ENCODE measurements around the gene SRPK2.

SRPK2 gene

GRCh38 chr7:105131890-105132289 lies 256.8 kb downstream of the SRPK2 start:
- H3K9ac ChIP-seq: no peak overlapping the region
- no peaks in the 10 kb centered on the region for H3K36me3 ChIP-seq (ENCODE audit: control insufficient read depth, insufficient read depth, low read length)
- no peak overlapping the region for H2AFZ ChIP-seq
- H3K4me3 ChIP-seq (ENCODE audit: low read depth, low read length): no peak overlapping the region
- no peaks in the 10 kb centered on the region for H3K27me3 ChIP-seq (ENCODE audit: control insufficient read depth, insufficient read depth, low read length)
- no peak overlapping the region for H3K4me2 ChIP-seq (ENCODE audit: low read length)
- no peak for TF ChIP-seq CTCF (IDR thresholded peaks at IDR 0.05)
- no peaks in the 10 kb centered on the region for H3K9me3 ChIP-seq (ENCODE audit: control insufficient read depth, low read length)
- H3K4me1 ChIP-seq: peaks cover 9% of the 10 kb centered on the region
- peaks cover 13% of the 10 kb centered on the region for H3K79me2 ChIP-seq
- H3K27ac ChIP-seq: no peak overlapping the region

- H2AFZ ChIP-seq: no peak overlapping the region
- peak overlapping the region; percentile 13 for H3K27ac ChIP-seq
- H3K27me3 ChIP-seq (ENCODE audit: control insufficient read depth, insufficient read depth, low read length): no peaks in the 10 kb centered on the region
- no peak overlapping the region for H3K4me3 ChIP-seq (ENCODE audit: low read depth, low read length)
- H3K36me3 ChIP-seq (ENCODE audit: control insufficient read depth, insufficient read depth, low read length): no peaks in the 10 kb centered on the region
- H3K9me3 ChIP-seq (ENCODE audit: control insufficient read depth, low read length): no peaks in the 10 kb centered on the region
- TF ChIP-seq CTCF (IDR thresholded peaks at IDR 0.05): no peak
- H3K9ac ChIP-seq: no peak overlapping the region
- peaks cover 9% of the 10 kb centered on the region for H3K4me1 ChIP-seq
- no peak overlapping the region for H3K4me2 ChIP-seq (ENCODE audit: low read length)
- peaks cover 10% of the 10 kb centered on the region for H3K79me2 ChIP-seq
Measured at GRCh38 chr7:105131033-105131656, 257.6 kb downstream of the SRPK2 start.

GRCh38 chr7:105130580-105130979 lies 258.1 kb downstream of the SRPK2 start:
- Histone ChIP-seq H3K36me3 (ENCODE audit: control insufficient read depth, insufficient read depth, low read length) (no peaks in the 10 kb centered on the region), H3K79me2 (peaks cover 10% of the 10 kb centered on the region), H3K4me1 (peaks cover 9% of the 10 kb centered on the region), H3K9me3 (ENCODE audit: control insufficient read depth, low read length) (no peaks in the 10 kb centered on the region), H3K27me3 (ENCODE audit: control insufficient read depth, insufficient read depth, low read length) (no peaks in the 10 kb centered on the region), H3K27ac (no peak overlapping the region), H2AFZ (no peak overlapping the region), H3K9ac (no peak overlapping the region), H3K4me2 (ENCODE audit: low read length) (no peak overlapping the region), H3K4me3 (ENCODE audit: low read depth, low read length) (no peak overlapping the region)
- no peak for TF ChIP-seq CTCF (IDR thresholded peaks at IDR 0.05)

- H3K79me2 ChIP-seq: peaks cover 10% of the 10 kb centered on the region
- H3K27me3 ChIP-seq (ENCODE audit: control insufficient read depth, insufficient read depth, low read length): no peaks in the 10 kb centered on the region
- no peak overlapping the region for H3K9ac ChIP-seq
- no peaks in the 10 kb centered on the region for H3K36me3 ChIP-seq (ENCODE audit: control insufficient read depth, insufficient read depth, low read length)
- TF ChIP-seq CTCF (IDR thresholded peaks at IDR 0.05): no peak
- H3K4me1 ChIP-seq: peaks cover 9% of the 10 kb centered on the region
- no peak overlapping the region for H2AFZ ChIP-seq
- no peaks in the 10 kb centered on the region for H3K9me3 ChIP-seq (ENCODE audit: control insufficient read depth, low read length)
- H3K27ac ChIP-seq: no peak overlapping the region
- H3K4me3 ChIP-seq (ENCODE audit: low read depth, low read length): no peak overlapping the region
- no peak overlapping the region for H3K4me2 ChIP-seq (ENCODE audit: low read length)
Measured at GRCh38 chr7:105130048-105130447, 258.7 kb downstream of the SRPK2 start.

GRCh38 chr7:105127179-105127578 lies 261.5 kb downstream of the SRPK2 start:
- Histone ChIP-seq H3K36me3 (ENCODE audit: control insufficient read depth, insufficient read depth, low read length) (no peaks in the 10 kb centered on the region), H3K9me3 (ENCODE audit: control insufficient read depth, low read length) (no peaks in the 10 kb centered on the region), H2AFZ (no peak overlapping the region), H3K27me3 (ENCODE audit: control insufficient read depth, insufficient read depth, low read length) (no peaks in the 10 kb centered on the region), H3K4me2 (ENCODE audit: low read length) (no peak overlapping the region), H3K79me2 (peaks cover 10% of the 10 kb centered on the region), H3K4me3 (ENCODE audit: low read depth, low read length) (no peak overlapping the region), H3K27ac (no peak overlapping the region), H3K4me1 (peaks cover 8% of the 10 kb centered on the region), H3K9ac (no peak overlapping the region)
- TF ChIP-seq CTCF (IDR thresholded peaks at IDR 0.05): no peak
